Ectodermal cell (in vitro differentiated cells): Measurements from ENCODE around the gene PES1.

Experiments used
- H3K27ac ChIP-seq: 2 replicates; pipeline ENCODE4 v1.7.0; 2013; ENCODE audit warnings: mild to moderate bottlenecking, low read depth, low read length; ENCODE audit not compliant: insufficient read depth, poor library complexity, severe bottlenecking
- H3K27me3 ChIP-seq: 2 replicates; pipeline ENCODE4 v1.7.0; 2013; ENCODE audit warnings: mild to moderate bottlenecking, low read length; ENCODE audit not compliant: insufficient read depth, control insufficient read depth, poor library complexity, severe bottlenecking
- H3K36me3 ChIP-seq: one replicate; pipeline ENCODE4 v1.7.0; 2013; ENCODE audit warnings: low read length; ENCODE audit not compliant: control insufficient read depth, insufficient read depth
- H3K4me1 ChIP-seq: one replicate; pipeline ENCODE4 v1.7.0; 2013; ENCODE audit warnings: low read length; ENCODE audit not compliant: control insufficient read depth, insufficient read depth
- H3K4me3 ChIP-seq: 2 replicates; pipeline ENCODE4 v1.7.0; 2013; ENCODE audit warnings: low read depth, low read length, control low read depth; ENCODE audit not compliant: insufficient read depth
- H3K9me3 ChIP-seq: 2 replicates; pipeline ENCODE4 v1.7.0; 2013; ENCODE audit warnings: mild to moderate bottlenecking, low read length, moderate library complexity; ENCODE audit not compliant: control insufficient read depth
- WGBS, 2 experiments: methylation state at CpG; one replicate each; pipeline ENCODE4 v1.1.7; 2013; ENCODE audit warnings: missing lambda C conversion rate in 2 of 2; 5-methylcytosine and 5-hydroxymethylcytosine counted together

Gene PES1

GRCh38 chr22:30578481-30578880 lies 13.2 kb downstream of the PES1 start:
- no peaks in the 10 kb centered on the region for H3K9me3 ChIP-seq
- H3K27me3 ChIP-seq: no peaks in the 10 kb centered on the region
- peaks cover 37% of the 10 kb centered on the region for H3K36me3 ChIP-seq
- H3K4me1 ChIP-seq: peaks cover 11% of the 10 kb centered on the region
- 95 to 97% methylated on average over 12 of the region's 12 CpGs for WGBS, 2 experiments
- H3K27ac ChIP-seq: no peak overlapping the region
- no peak overlapping the region for H3K4me3 ChIP-seq

- Histone ChIP-seq H3K9me3 (no peaks in the 10 kb centered on the region), H3K27ac (no peak overlapping the region), H3K4me3 (no peak overlapping the region), H3K27me3 (no peaks in the 10 kb centered on the region), H3K36me3 (peaks cover 24% of the 10 kb centered on the region), H3K4me1 (peaks cover 13% of the 10 kb centered on the region)
- 94% methylated on average over 15 of the region's 15 CpGs for WGBS, 2 experiments
Measured at GRCh38 chr22:30575859-30576258, 15.9 kb downstream of the PES1 start.

- peak overlapping the region; percentile 35 for H3K4me3 ChIP-seq
- no peak overlapping the region for H3K27ac ChIP-seq
- H3K27me3 ChIP-seq: no peaks in the 10 kb centered on the region
- WGBS, 2 experiments: 86 to 87% methylated on average over 12 of the region's 12 CpGs
- peaks cover 13% of the 10 kb centered on the region for H3K4me1 ChIP-seq
- H3K9me3 ChIP-seq: no peaks in the 10 kb centered on the region
- H3K36me3 ChIP-seq: peaks cover 18% of the 10 kb centered on the region
Measured at GRCh38 chr22:30574997-30575671, 16.6 kb downstream of the PES1 start.

- Histone ChIP-seq H3K4me3 (peak within 1 kb of the TSS; percentile 46), H3K27me3 (no peaks in the 10 kb centered on the region), H3K9me3 (no peaks in the 10 kb centered on the region), H3K4me1 (peaks cover 13% of the 10 kb centered on the region), H3K36me3 (peaks cover 18% of the 10 kb centered on the region), H3K27ac (no peak within 1 kb of the TSS)
- 2% methylated on average over 74 to 75 of the region's 75 CpGs for WGBS, 2 experiments
Measured at GRCh38 chr22:30574095-30574981, 17.4 kb downstream of the PES1 start, which contains the start of gene GAL3ST1. GAL3ST1 (minus strand) TSS chr22:30574665; CDS start chr22:30557392, 17,273 bp downstream.

GRCh38 chr22:30573594-30574094 lies 18.1 kb downstream of the PES1 start:
- Histone ChIP-seq H3K27me3 (no peaks in the 10 kb centered on the region), H3K4me3 (peak overlapping the region; percentile 46), H3K9me3 (no peaks in the 10 kb centered on the region), H3K27ac (no peak overlapping the region), H3K36me3 (peaks cover 13% of the 10 kb centered on the region), H3K4me1 (peaks cover 13% of the 10 kb centered on the region)
- 67 to 68% methylated on average over 7 of the region's 7 CpGs for WGBS, 2 experiments

GRCh38 chr22:30572840-30573593 lies 18.7 kb downstream of the PES1 start:
- H3K4me3 ChIP-seq: no peak overlapping the region
- no peaks in the 10 kb centered on the region for H3K27me3 ChIP-seq
- WGBS, 2 experiments: 80 to 82% methylated on average over 12 of the region's 12 CpGs
- no peaks in the 10 kb centered on the region for H3K9me3 ChIP-seq
- H3K27ac ChIP-seq: no peak overlapping the region
- peaks cover 10% of the 10 kb centered on the region for H3K36me3 ChIP-seq
- peaks cover 13% of the 10 kb centered on the region for H3K4me1 ChIP-seq

GRCh38 chr22:30572210-30572609 lies 19.5 kb downstream of the PES1 start:
- no peaks in the 10 kb centered on the region for H3K9me3 ChIP-seq
- WGBS, 2 experiments: 89 to 95% methylated on average over 5 to 6 of the region's 6 CpGs
- H3K4me1 ChIP-seq: peaks cover 13% of the 10 kb centered on the region
- peaks cover 10% of the 10 kb centered on the region for H3K36me3 ChIP-seq
- no peaks in the 10 kb centered on the region for H3K27me3 ChIP-seq
- no peak overlapping the region for H3K27ac ChIP-seq
- H3K4me3 ChIP-seq: no peak overlapping the region

GRCh38 chr22:30569674-30570202 lies 22.0 kb downstream of the PES1 start:
- Histone ChIP-seq H3K27ac (no peak overlapping the region), H3K9me3 (no peaks in the 10 kb centered on the region), H3K36me3 (no peaks in the 10 kb centered on the region), H3K4me3 (no peak overlapping the region), H3K4me1 (peaks cover 7% of the 10 kb centered on the region), H3K27me3 (no peaks in the 10 kb centered on the region)
- WGBS, 2 experiments: 93% methylated on average over 10 of the region's 10 CpGs

GRCh38 chr22:30568137-30568805 lies 23.4 kb downstream of the PES1 start:
- WGBS, 2 experiments: 73 to 82% methylated on average over 10 of the region's 10 CpGs
- H3K27me3 ChIP-seq: no peaks in the 10 kb centered on the region
- H3K36me3 ChIP-seq: no peaks in the 10 kb centered on the region
- no peaks in the 10 kb centered on the region for H3K9me3 ChIP-seq
- H3K4me3 ChIP-seq: no peak overlapping the region
- H3K27ac ChIP-seq: no peak overlapping the region
- peaks cover under 1% of the 10 kb centered on the region for H3K4me1 ChIP-seq
